PC-3 (cell line): ENCODE measurements around the gene FOXL1. TPM values are rescaled to one million over a fixed set of nuclear protein-coding genes. Genes with fewer than 3 reads are reported as not detected.

Source experiments
- ATAC-seq: fragments of 200-7000 bp; cut with Tn5 transposase; 2 replicates; pipeline ENCODE4 v1.9.1; 2020; ENCODE audit warnings: mild to moderate bottlenecking, moderate library complexity
- BruUV-seq: library from RNA; stranded (reverse); fragments of 400-500 nt; replicated peaks from 2 replicates; lab custom pipeline; 2021; lab: Mats Ljungman, UMichigan
- CTCF ChIA-PET: fragments of 300-600 bp; sonication (Branson Sonifier 250); formaldehyde crosslinking; loops from one replicate; lab custom pipeline; 2022; ENCODE audit warnings: antibody characterized with exemption; lab: Charles Lee
- POLR2A ChIA-PET: fragments of 300-600 bp; sonication (Branson Sonifier 250); formaldehyde crosslinking; loops from one replicate; lab custom pipeline; 2022; ENCODE audit warnings: antibody characterized with exemption; ENCODE audit not compliant: unreplicated experiment; lab: Charles Lee
- DNase-seq: peaks from one replicate; pipeline ENCODE4 v3.0.0-alpha.2; 2015
- H2AFZ ChIP-seq: fragments of 300-600 bp; sonication (generic); 2 replicates; pipeline ENCODE4 v1.6.0; 2016; ENCODE audit warnings: antibody characterized with exemption, low read length
- H3F3A ChIP-seq: fragments of 300-600 bp; sonication (generic); one replicate; pipeline ENCODE4 v1.6.0; 2017; ENCODE audit warnings: antibody characterized with exemption, low read length, control low read depth, mild to moderate bottlenecking; ENCODE audit not compliant: unreplicated experiment
- H3K27ac ChIP-seq: fragments of 300-600 bp; sonication (generic); 2 replicates; pipeline ENCODE4 v1.5.1; 2016; ENCODE audit warnings: mild to moderate bottlenecking, low read length
- H3K27me3 ChIP-seq: fragments of 300-600 bp; sonication (generic); 2 replicates; pipeline ENCODE4 v1.6.1; 2016; ENCODE audit warnings: low read length, mixed read lengths
- H3K36me3 ChIP-seq: fragments of 300-600 bp; sonication (generic); 2 replicates; pipeline ENCODE4 v1.6.1; 2016; ENCODE audit warnings: low read depth, mixed run types, low read length, mixed read lengths
- H3K4me1 ChIP-seq: fragments of 300-600 bp; sonication (generic); 2 replicates; pipeline ENCODE4 v1.5.1; 2016; ENCODE audit warnings: low read length; ENCODE audit not compliant: insufficient read depth
- H3K4me2 ChIP-seq: fragments of 300-600 bp; sonication (generic); 2 replicates; pipeline ENCODE4 v1.6.0; 2016; ENCODE audit warnings: low read length
- H3K4me3 ChIP-seq: fragments of 300-600 bp; sonication (generic); 2 replicates; pipeline ENCODE4 v1.5.1; 2016; ENCODE audit warnings: mild to moderate bottlenecking, low read length, mixed read lengths
- H3K79me2 ChIP-seq: fragments of 300-600 bp; sonication (generic); 2 replicates; pipeline ENCODE4 v1.6.1; 2017; ENCODE audit warnings: low read length, mixed read lengths
- H3K9ac ChIP-seq: fragments of 300-600 bp; sonication (generic); 2 replicates; pipeline ENCODE4 v1.6.0; 2016; ENCODE audit warnings: mild to moderate bottlenecking, low read length
- H3K9me2 ChIP-seq: fragments of 300-600 bp; sonication (generic); replicated peaks from 2 replicates; pipeline ENCODE4 v1.6.1; 2016; ENCODE audit warnings: mixed run types, low read length, mixed read lengths
- H3K9me3 ChIP-seq: fragments of 300-600 bp; sonication (generic); 2 replicates; pipeline ENCODE4 v1.6.1; 2016; ENCODE audit warnings: low read length, mixed read lengths
- H4K20me1 ChIP-seq: fragments of 300-600 bp; sonication (generic); 2 replicates; pipeline ENCODE4 v1.6.1; 2016; ENCODE audit warnings: low read length, mixed read lengths
- CTCF ChIP-seq: fragments of 300-600 bp; sonication (generic); conservative IDR thresholded peaks from 2 replicates; pipeline ENCODE4 v1.5.1; 2017; ENCODE audit warnings: antibody characterized with exemption, low read depth, mild to moderate bottlenecking, low read length
- EZH2 ChIP-seq: fragments of 300-600 bp; sonication (generic); IDR thresholded peaks from one replicate; pipeline ENCODE4 v1.6.1; 2017; ENCODE audit warnings: antibody characterized with exemption, mild to moderate bottlenecking, low read length; ENCODE audit not compliant: unreplicated experiment
- EZH2phosphoT487 ChIP-seq: fragments of 300-600 bp; sonication (generic); IDR thresholded peaks from 2 replicates; pipeline ENCODE4 v1.6.1; 2018; ENCODE audit warnings: mild to moderate bottlenecking, antibody characterized with exemption, low read length, borderline replicate concordance
- intact Hi-C: fragments of 100-400 bp; cut with micrococcal nuclease; formaldehyde crosslinking; loops from 2 replicates; pipeline ENCODE4 v1.9.0; 2023
- total RNA-seq: library from RNA; depleted of rRNA; stranded (reverse); fragments of >200 nt; gene quantifications from 2 replicates; pipeline ENCODE4 v1.2.3, GENCODE V29; 2014

FOXL1 gene
- total RNA-seq, 1 experiment from 2014 or later, result 8.1 TPM

GRCh38 chr16:86537486-86537885 lies 40.9 kb upstream of the FOXL1 start:
- no peak overlapping the region for H3K4me2 ChIP-seq
- H3K27ac ChIP-seq, result no peak overlapping the region
- no peaks in the 10 kb centered on the region for H3F3A ChIP-seq
- no peaks in the 10 kb centered on the region for H4K20me1 ChIP-seq
- ChIA-PET CTCF (no interaction called here), POLR2A (no interaction called here)
- ATAC-seq, result no peak
- no peak overlapping the region for H2AFZ ChIP-seq
- H3K36me3 ChIP-seq, result peaks cover 5% of the 10 kb centered on the region; the same call in 1 of the 2 replicates
- H3K27me3 ChIP-seq, result no peaks in the 10 kb centered on the region
- H3K9ac ChIP-seq, result no peak overlapping the region
- TF ChIP-seq EZH2 (no peak), EZH2phosphoT487 (no peak), CTCF (no peak)
- no peaks in the 10 kb centered on the region for H3K4me1 ChIP-seq
- no peak for DNase-seq
- intact Hi-C loops, result no loop called here
- H3K9me3 ChIP-seq, result no peaks in the 10 kb centered on the region
- no peak overlapping the region for H3K4me3 ChIP-seq
- no TSS peak for BruUV-seq
- no peaks in the 10 kb centered on the region for H3K79me2 ChIP-seq
- no peaks in the 10 kb centered on the region for H3K9me2 ChIP-seq

DNA sequence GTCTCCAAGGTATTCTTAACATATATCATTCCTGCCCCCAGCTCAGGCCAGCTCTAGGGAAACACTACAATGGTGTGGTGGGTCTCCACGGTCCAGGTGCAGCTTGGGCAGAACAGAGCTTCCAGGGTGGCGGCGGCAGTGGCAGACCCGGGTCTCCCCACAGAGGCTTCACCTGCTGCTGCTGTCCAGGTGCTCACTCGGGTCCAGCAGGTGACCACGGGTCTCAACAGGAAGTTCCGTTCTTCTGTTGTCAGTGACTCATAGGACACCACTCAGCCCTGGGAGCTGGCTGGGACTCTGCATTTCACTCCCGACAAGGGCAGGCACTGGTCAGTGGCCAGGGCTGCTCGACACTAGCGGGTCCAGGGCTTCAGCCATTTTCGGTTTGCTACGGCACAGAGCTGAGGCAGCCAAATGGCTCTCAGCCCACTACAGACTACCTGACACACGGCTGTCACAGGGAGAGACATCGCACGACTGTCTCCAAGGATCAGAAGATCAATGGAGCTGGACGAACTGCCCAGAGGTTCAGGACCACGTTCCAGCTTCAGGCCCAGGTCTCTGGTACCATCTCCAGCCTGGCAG lies 40.1 kb upstream of the FOXL1 start:
- TF ChIP-seq CTCF, result no peak
- TF ChIP-seq EZH2, result no peak
- TF ChIP-seq EZH2phosphoT487, result no peak
- H3K27me3 ChIP-seq, result no peaks in the 10 kb centered on the region
- no peak for ATAC-seq

DNA sequence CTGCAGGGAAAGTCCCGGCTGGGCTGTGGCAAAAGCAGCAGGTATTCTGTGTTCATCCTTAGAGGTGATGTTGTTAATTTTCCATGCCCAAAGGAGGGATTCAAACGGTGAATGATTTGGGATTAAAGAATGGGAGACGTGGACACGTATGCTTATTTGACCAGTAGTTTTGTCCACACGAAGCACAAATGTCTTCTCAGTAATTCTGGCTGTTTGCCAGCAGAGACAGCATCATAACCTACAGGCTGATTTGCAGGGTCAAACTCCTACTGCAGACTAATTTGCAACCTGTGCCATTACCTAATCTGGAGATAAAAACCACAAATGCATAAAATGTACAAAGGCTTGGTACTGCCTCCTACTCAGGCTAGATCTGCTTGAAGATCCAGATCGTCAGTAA lies 37.5 kb upstream of the FOXL1 start:
- Histone ChIP-seq H3K9ac (no peak overlapping the region), H3K4me1 (no peaks in the 10 kb centered on the region), H2AFZ (no peak overlapping the region), H3K9me2 (no peaks in the 10 kb centered on the region), H3K4me3 (no peak overlapping the region), H3K27me3 (no peaks in the 10 kb centered on the region), H3K27ac (no peak overlapping the region), H3F3A (no peaks in the 10 kb centered on the region), H3K4me2 (no peak overlapping the region), H3K79me2 (no peaks in the 10 kb centered on the region), H4K20me1 (no peaks in the 10 kb centered on the region), H3K9me3 (no peaks in the 10 kb centered on the region), H3K36me3 (peaks cover 5% of the 10 kb centered on the region; the same call in 1 of the 2 replicates)
- ChIA-PET CTCF (no interaction called here), POLR2A (no interaction called here)
- no TSS peak for BruUV-seq
- TF ChIP-seq CTCF (no peak), EZH2phosphoT487 (no peak), EZH2 (no peak)
- intact Hi-C loops, result no loop called here
- DNase-seq (no peak), ATAC-seq (no peak)

More for the DNA sequence above, 40.1 kb upstream of the FOXL1 start:
- no peak overlapping the region for H3K4me2 ChIP-seq
- ChIA-PET CTCF (no interaction called here), POLR2A (no interaction called here)
- H4K20me1 ChIP-seq, result no peaks in the 10 kb centered on the region
- intact Hi-C loops, result no loop called here
- no peak overlapping the region for H3K27ac ChIP-seq
- H3K79me2 ChIP-seq, result no peaks in the 10 kb centered on the region
- no peak overlapping the region for H3K4me3 ChIP-seq
- no peaks in the 10 kb centered on the region for H3F3A ChIP-seq
- DNase-seq, result no peak
- no peaks in the 10 kb centered on the region for H3K9me3 ChIP-seq
- H3K9me2 ChIP-seq, result no peaks in the 10 kb centered on the region
- no peaks in the 10 kb centered on the region for H3K4me1 ChIP-seq
- H2AFZ ChIP-seq, result no peak overlapping the region
- no peak overlapping the region for H3K9ac ChIP-seq
- BruUV-seq, result no TSS peak
- H3K36me3 ChIP-seq, result peaks cover 5% of the 10 kb centered on the region; the same call in 1 of the 2 replicates
